GM12878 (cell line): ENCODE measurements around the gene RPUSD3. TPM values are rescaled to one million over a fixed set of nuclear protein-coding genes. Genes with fewer than 3 reads are reported as not detected.

Experiments used
- ATAC-seq: fragments of 200-7000 bp; cut with Tn5 transposase; 3 replicates; pipeline ENCODE4 v1.9.1; 2020; ENCODE audit warnings: mild to moderate bottlenecking, moderate library complexity
- BruUV-seq: library from RNA; stranded (reverse); fragments of 400-500 nt; replicated peaks from 2 replicates; lab custom pipeline; 2021; lab: Mats Ljungman, UMichigan
- CTCF ChIA-PET: fragments of 300-600 bp; sonication (Branson Sonifier 250); formaldehyde crosslinking; extraction: SDS; loops from one replicate; lab custom pipeline; 2021; ENCODE audit warnings: inconsistent platforms; lab: Yijun Ruan, JAX
- POLR2A ChIA-PET: fragments of 350-600 bp; formaldehyde crosslinking; extraction: SDS; loops from one replicate; lab custom pipeline; 2021; ENCODE audit warnings: inconsistent platforms; lab: Charles Lee
- RAD21 ChIA-PET: fragments of 300-600 bp; sonication (Branson Sonifier 250); formaldehyde crosslinking; loops from one replicate; lab custom pipeline; 2023; ENCODE audit warnings: antibody characterized with exemption; ENCODE audit not compliant: unreplicated experiment; lab: Charles Lee
- SMC1A ChIA-PET: fragments of 300-600 bp; sonication (Branson Sonifier 250); formaldehyde crosslinking; loops from one replicate; lab custom pipeline; 2023; ENCODE audit not compliant: unreplicated experiment, uncharacterized antibody; lab: Charles Lee
- DNase-seq: peaks from one replicate; pipeline ENCODE4 v3.0.0-alpha.2; 2011; ENCODE audit warnings: low read depth, low spot score
- FAIRE-seq: peaks from 3 replicates; lab custom pipeline; 2011; peaks lifted over from hg19 to GRCh38; lab: Jason Lieb, UNC
- H2AFZ ChIP-seq: 2 replicates; pipeline ENCODE4 v1.6.0; 2011; ENCODE audit warnings: low read depth, low read length, control low read depth; ENCODE audit not compliant: control insufficient read depth
- H3K27ac ChIP-seq: 2 replicates; pipeline ENCODE4 v1.5.1; 2011; ENCODE audit warnings: control low read depth; ENCODE audit not compliant: control insufficient read depth, insufficient read depth
- H3K27me3 ChIP-seq, 2 experiments: replicated peaks in 1 of 2; 2 replicates each; pipeline versions ENCODE4 v1.6.0 to v1.6.1; 2011; ENCODE audit warnings: low read length in 1 of 2; ENCODE audit not compliant: control insufficient read depth in 2 of 2, insufficient read depth in 2 of 2
- H3K36me3 ChIP-seq, 2 experiments: 2 replicates each; pipeline ENCODE4 v1.5.1; 2011; ENCODE audit warnings: low read length in 1 of 2; ENCODE audit not compliant: control insufficient read depth in 2 of 2, insufficient read depth in 2 of 2
- H3K4me1 ChIP-seq: 2 replicates; pipeline ENCODE4 v1.6.1; 2011; ENCODE audit warnings: mild to moderate bottlenecking, low read length, moderate library complexity, mixed read lengths; ENCODE audit not compliant: control insufficient read depth, insufficient read depth
- H3K4me2 ChIP-seq: 2 replicates; pipeline ENCODE4 v1.6.0; 2011; ENCODE audit warnings: control low read depth; ENCODE audit not compliant: control insufficient read depth, insufficient read depth
- H3K4me3 ChIP-seq: fragments of 200-600 bp; sonication (generic); 2 replicates; pipeline ENCODE4 v1.5.1; 2016
- H3K79me2 ChIP-seq: 2 replicates; pipeline ENCODE4 v1.6.0; 2011; ENCODE audit warnings: low read length; ENCODE audit not compliant: control insufficient read depth, insufficient read depth
- H3K9ac ChIP-seq: 2 replicates; pipeline ENCODE4 v1.8.0; 2011; ENCODE audit warnings: low read length, control low read depth, mixed read lengths; ENCODE audit not compliant: control insufficient read depth, insufficient read depth
- H3K9me3 ChIP-seq: replicated peaks from 3 replicates; pipeline ENCODE4 v1.5.1; 2011; ENCODE audit warnings: mild to moderate bottlenecking, low read length; ENCODE audit not compliant: control insufficient read depth, insufficient read depth
- H4K20me1 ChIP-seq: 2 replicates; pipeline ENCODE4 v1.6.0; 2011; ENCODE audit not compliant: control insufficient read depth, insufficient read depth
- CUX1 ChIP-seq: IDR thresholded peaks from 2 replicates; pipeline ENCODE4 v1.6.1; 2012; ENCODE audit warnings: improper control_type of control experiment, low read depth, low read length; ENCODE audit not compliant: insufficient replicate concordance
- EED ChIP-seq: sonication (generic); IDR thresholded peaks from 2 replicates; pipeline ENCODE4 v1.6.1; 2016; ENCODE audit warnings: antibody characterized with exemption, low read depth
- IRF3 ChIP-seq: fragments of 450-650 bp; IDR thresholded peaks from 2 replicates; pipeline ENCODE4 v1.6.1; 2014; ENCODE audit warnings: mild to moderate bottlenecking
- MLLT1 ChIP-seq: fragments of 450-650 bp; IDR thresholded peaks from 2 replicates; pipeline ENCODE4 v1.6.1; 2016; ENCODE audit warnings: mild to moderate bottlenecking
- POLR2AphosphoS5 ChIP-seq: IDR thresholded peaks from 2 replicates; pipeline ENCODE4 v1.6.1; 2011; ENCODE audit warnings: mild to moderate bottlenecking, low read length, inconsistent platforms
- YY1 ChIP-seq: IDR thresholded peaks from 2 replicates; pipeline ENCODE4 v1.6.1; 2011; ENCODE audit warnings: low read depth, mild to moderate bottlenecking, low read length
- WGBS: methylation state at CpG from one replicate; pipeline ENCODE4 v1.1.6; 2016; ENCODE audit warnings: low lambda C conversion rate; ENCODE audit not compliant: insufficient replicate concordance, insufficient coverage; ENCODE audit errors: missing lambda C conversion rate; 5-methylcytosine and 5-hydroxymethylcytosine counted together
- in situ Hi-C: fragments of 300-500 bp; cut with MboI; formaldehyde crosslinking; loops from 9 replicates; pipeline ENCODE4 v1.14.3; 2018; ENCODE audit warnings: mixed read lengths
- intact Hi-C: fragments of 100-400 bp; cut with micrococcal nuclease; formaldehyde crosslinking; loops from one replicate; pipeline ENCODE4 v1.14.2; 2022; ENCODE audit not compliant: unreplicated experiment
- polyA plus RNA-seq, 11 experiments: library from polyadenylated mRNA; depleted of rRNA in 4 of 11; unstranded in 6 of 11; stranded (reverse) in 5 of 11; fragments of >200 nt; fragmentation: Nextera tagmentation in 4 of 11; fragmentation: Illumina TruSeq in 1 of 11; extraction: Ambion mirVana in 4 of 11; extraction: Trizol in 1 of 11; gene quantifications; 1 replicate in 1 of 11; 2 replicates in 10 of 11; pipeline versions ENCODE4 v1.2.1 to v1.2.3, GENCODE V29; 2011 to 2016; ENCODE audit warnings: inconsistent platforms in 2 of 11, missing spikeins in 2 of 11, low read depth in 1 of 11
- total RNA-seq, 4 experiments: library from RNA; depleted of rRNA in 3 of 4; stranded (reverse); fragments of >200 nt in 3 of 4; fragmentation: Illumina TruSeq in 1 of 4; extraction: Trizol in 1 of 4; gene quantifications; 2 replicates each; pipeline versions ENCODE4 v1.2.1 to v1.2.3, GENCODE V29; 2013 to 2021

The RPUSD3 gene
- total and polyA plus RNA-seq, 10 of the 15 experiments (the other 5 are each of a cell fraction or from before 2014, with no cell fraction given) = 6.4 to 72.9 (median 41.8) TPM

- Histone ChIP-seq H3K36me3 (peaks cover 21 to 35% of the 10 kb centered on the region in 2 experiments), H4K20me1 (peaks cover 6% of the 10 kb centered on the region), H3K27ac (no peak overlapping the region), H3K4me3 (no peak overlapping the region), H3K9ac (no peak overlapping the region), H3K79me2 (peaks cover 49% of the 10 kb centered on the region)
- WGBS = 93% methylated on average over 12 of the region's 12 CpGs
- ChIA-PET SMC1A (no interaction called here), POLR2A (interaction anchor here (0.6 to 2.8 kb wide), 5 partner anchors 11 to 260 kb away, joined by 3 to 19 read pairs (median 3); no protein-coding TSS in a partner anchor), RAD21 (interaction anchor here (0.6 kb wide), 1 partner anchor 11 kb away, joined by 3 read pairs; no protein-coding TSS in a partner anchor), CTCF (no interaction called here)
- ATAC-seq (no peak), DNase-seq (no peak), FAIRE-seq (no peak)
- in situ Hi-C loops = no loop called here
- no TSS peak for BruUV-seq
- TF ChIP-seq POLR2AphosphoS5 (0 out of 2 replicates have a peak, but pooled peaks have one; percentile 61), IRF3 (no peak)
- TF ChIP-seq, all 136 proteins: peak for 1
- intact Hi-C loops = no loop called here
- Histone ChIP-seq H3K4me1 (peaks cover 7% of the 10 kb centered on the region), H2AFZ (no peak overlapping the region), H3K27me3 (no peaks in the 10 kb centered on the region), H3K4me2 (no peak overlapping the region), H3K9me3 (no peaks in the 10 kb centered on the region)
Observed at GRCh38 chr3:9797196-9797945, 46.4 kb downstream of the RPUSD3 start.

GRCh38 chr3:9795207-9795606, 48.6 kb downstream of the RPUSD3 start:
- Histone ChIP-seq H3K27me3 (no peaks in the 10 kb centered on the region), H3K9me3 (no peaks in the 10 kb centered on the region), H3K4me2 (peak overlapping the region; percentile 36), H2AFZ (no peak overlapping the region), H4K20me1 (peaks cover 6% of the 10 kb centered on the region), H3K4me1 (peaks cover 14% of the 10 kb centered on the region), H3K36me3 (peaks cover 13 to 27% of the 10 kb centered on the region in 2 experiments), H3K79me2 (peaks cover 68% of the 10 kb centered on the region), H3K4me3 (peak overlapping the region; percentile 89; the same call in 1 of the 2 replicates), H3K27ac (peak overlapping the region; percentile 45), H3K9ac (peak overlapping the region; percentile 97; the same call in 1 of the 2 replicates)
- ChIA-PET POLR2A (interaction anchor here (0.5 to 2.8 kb wide), 4 partner anchors 13 to 134 kb away, joined by 3 to 19 read pairs (median 4); partner anchors contain the start of gene BRPF1), CTCF (interaction anchor here (0.6 to 1.4 kb wide), 6 partner anchors 9 to 292 kb away, joined by 3 to 6 read pairs (median 4); no protein-coding TSS in a partner anchor), RAD21 (interaction anchor here (0.7 to 1.8 kb wide), 5 partner anchors 13 to 137 kb away, joined by 3 to 5 read pairs (median 5); partner anchors contain the start of gene OGG1), SMC1A (interaction anchor here (0.7 to 2.1 kb wide), 12 partner anchors 9 to 291 kb away, joined by 3 to 7 read pairs (median 3); no protein-coding TSS in a partner anchor)
- in situ Hi-C loops (no loop called here), intact Hi-C loops (no loop called here)
- WGBS = 17% methylated on average over 5 of the region's 5 CpGs
- BruUV-seq = no TSS peak
- peak; percentile 42 for DNase-seq
- ATAC-seq = peak; percentile 31
- no peak for FAIRE-seq
- TF ChIP-seq CUX1 (no peak), MLLT1 (0 out of 2 replicates have a peak, but pooled peaks have one; percentile 11), YY1 (peak; percentile 40; the same call in 1 of the 2 replicates), EED (peak; percentile 67; the same call in 1 of the 2 replicates)
